GM19397 (cell line): Measurements from ENCODE around the gene DCTN4.
A peak's percentile ranks its signal among the peaks of the same experiment; 100 is the strongest.
"Not testable (repeated sequence)": the region's sequence is repeated elsewhere in the genome, so short reads cannot be mapped to it uniquely, and the experiment has no call there.

ENCODE experiments used
- ATAC-seq: cut with Tn5 transposase; IDR thresholded peaks from one replicate; pipeline ENCODE4 v1.9.1; 2021; ENCODE audit warnings: mild to moderate bottlenecking, moderate library complexity; ENCODE audit not compliant: unreplicated experiment

Gene DCTN4

DNA sequence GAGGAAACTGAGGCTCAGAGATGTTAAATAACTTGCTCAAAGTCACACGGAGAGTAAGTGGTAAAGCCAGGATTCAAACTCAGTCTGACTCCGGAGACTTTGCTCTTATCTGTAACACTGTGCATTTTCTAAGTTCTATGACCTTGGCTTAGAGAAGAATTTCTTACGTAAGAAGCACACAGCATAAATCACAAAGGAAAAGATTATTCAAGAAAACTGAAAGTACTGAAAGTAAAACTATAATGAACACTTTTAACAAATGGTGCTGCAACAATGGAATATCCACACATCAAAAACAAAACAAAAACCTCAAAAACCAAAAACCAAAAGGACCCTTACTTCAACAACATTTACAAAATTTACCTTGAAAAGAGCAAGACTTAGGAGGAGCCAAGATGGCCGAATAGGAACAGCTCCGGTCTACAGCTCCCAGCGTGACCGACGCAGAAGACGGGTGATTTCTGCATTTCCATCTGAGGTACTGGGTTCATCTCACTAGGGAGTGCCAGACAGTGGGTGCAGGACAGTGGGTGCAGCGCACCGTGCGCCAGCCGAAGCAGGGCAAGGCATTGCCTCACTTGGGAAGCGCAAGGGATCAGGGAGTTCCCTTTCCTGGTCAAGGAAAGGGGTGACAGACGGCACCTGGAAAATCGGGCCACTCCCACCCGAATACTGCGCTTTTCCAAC is 16.2 kb downstream of the DCTN4 start:
- not testable (repeated sequence) for ATAC-seq

- ATAC-seq, result no peak
Measured at GRCh38 chr5:150740992-150741391, 17.8 kb downstream of the DCTN4 start.

- ATAC-seq, result no peak
Measured at GRCh38 chr5:150738862-150739261, 20.0 kb downstream of the DCTN4 start.

DNA sequence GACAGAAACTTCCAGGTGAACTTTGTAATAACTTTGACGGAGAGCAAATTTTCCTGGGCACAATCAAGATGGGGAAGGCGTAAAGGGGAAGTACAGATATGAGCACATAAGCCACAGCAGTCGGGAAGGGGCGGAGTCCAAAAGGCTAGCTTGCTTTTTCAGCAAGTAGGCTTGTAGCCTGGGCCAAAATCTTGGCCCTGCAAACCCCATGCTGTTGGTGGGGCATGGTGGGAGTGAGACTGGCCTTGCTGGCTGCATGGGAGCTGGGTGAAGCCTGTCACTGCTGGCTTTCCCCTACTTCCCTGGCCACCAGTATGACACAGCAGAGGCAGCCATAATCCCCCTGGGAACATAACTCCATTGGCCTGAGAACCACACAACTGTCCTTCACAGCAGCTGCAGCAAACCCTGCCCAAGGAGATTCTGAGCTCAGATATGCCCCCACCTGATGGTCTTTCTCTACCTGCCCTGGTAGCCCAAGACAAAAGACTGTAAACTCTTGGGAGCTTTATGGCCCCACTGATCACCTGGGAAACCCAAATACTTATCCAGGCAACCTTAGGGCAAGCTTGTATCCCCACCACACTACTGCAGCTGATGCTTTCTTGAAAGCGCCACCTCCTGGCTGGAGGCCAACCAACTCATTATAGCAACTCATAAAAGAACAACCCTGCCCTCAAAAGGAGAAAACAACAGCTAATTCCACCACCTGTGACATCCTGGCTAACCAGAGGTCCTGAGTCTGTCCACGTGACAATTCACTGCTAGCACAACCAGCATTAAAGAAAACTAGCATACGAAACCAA is 24.0 kb downstream of the DCTN4 start:
- ATAC-seq, result peak; percentile 72

GRCh38 chr5:150731669-150732242 is 27.1 kb downstream of the DCTN4 start:
- ATAC-seq, result no peak

DNA sequence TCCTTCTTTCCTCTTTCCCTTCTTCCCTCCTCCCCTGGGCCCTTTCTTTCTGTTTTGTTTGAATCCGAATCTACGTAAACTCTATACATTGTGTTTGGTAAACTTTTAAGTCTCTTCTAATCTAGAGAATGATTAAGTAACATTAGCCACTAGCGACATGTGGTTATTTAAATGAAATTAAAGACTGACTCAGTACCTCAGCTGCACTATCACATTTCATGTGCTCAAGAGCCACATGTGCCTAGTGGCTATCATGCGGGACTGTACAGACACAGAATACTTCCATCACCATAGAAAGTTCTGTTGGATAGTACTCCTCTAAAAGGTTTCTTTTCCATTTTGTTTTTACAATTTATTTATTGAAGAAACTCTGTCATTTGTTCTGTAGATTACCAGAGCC is 29.0 kb downstream of the DCTN4 start:
- ATAC-seq, result no peak

- ATAC-seq, result no peak
Measured at GRCh38 chr5:150723845-150724244, 35.0 kb downstream of the DCTN4 start.

GRCh38 chr5:150710165-150710564 is 48.7 kb downstream of the DCTN4 start:
- no peak for ATAC-seq

- no peak for ATAC-seq
Measured at GRCh38 chr5:150706776-150707390, 51.9 kb downstream of the DCTN4 start.

DNA sequence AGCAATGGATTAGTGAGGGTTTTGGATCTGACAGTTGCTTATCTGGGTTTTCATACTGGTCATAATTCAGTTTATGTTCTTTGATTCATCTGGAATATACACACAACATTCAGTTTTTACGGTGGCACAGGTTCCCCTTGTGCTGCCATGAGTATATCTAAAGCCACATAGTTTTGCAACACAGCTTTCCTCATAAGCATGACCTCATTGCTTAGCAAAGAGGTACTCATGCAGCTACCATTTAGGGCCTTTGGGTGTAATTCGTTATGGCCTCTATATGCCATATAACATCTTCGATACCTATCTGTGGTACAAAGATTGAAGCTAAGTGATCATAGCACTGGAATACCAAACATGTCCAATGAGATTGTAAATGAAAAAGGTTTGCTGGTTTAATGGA is 55.1 kb downstream of the DCTN4 start:
- no peak for ATAC-seq

GRCh38 chr5:150700594-150701377 is 58.0 kb downstream of the DCTN4 start, which contains the start of gene RBM22:
Gene RBM22 (minus strand): TSS chr5:150701062. CDS start chr5:150700985, 77 bp downstream.
- ATAC-seq, result peak; percentile 97

DNA sequence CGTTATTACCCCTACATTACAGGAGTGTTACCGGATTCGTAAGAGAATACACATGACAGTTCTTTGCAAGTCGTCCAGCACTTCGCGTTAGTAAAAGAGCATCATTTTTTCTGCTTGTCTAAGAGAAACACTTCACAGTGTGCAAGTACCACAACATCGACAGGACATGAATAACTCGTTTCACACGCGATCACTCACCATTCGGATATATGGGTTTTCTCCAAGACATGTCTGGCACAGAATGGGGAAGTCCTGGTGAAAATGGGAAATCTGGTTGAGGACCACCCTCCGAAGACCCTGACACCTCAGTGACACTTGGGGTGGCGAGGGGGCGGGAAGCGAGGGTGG is 58.6 kb downstream of the DCTN4 start:
- no peak for ATAC-seq

- no peak for ATAC-seq
Measured at GRCh38 chr5:150694612-150695011, 64.2 kb downstream of the DCTN4 start.

DNA sequence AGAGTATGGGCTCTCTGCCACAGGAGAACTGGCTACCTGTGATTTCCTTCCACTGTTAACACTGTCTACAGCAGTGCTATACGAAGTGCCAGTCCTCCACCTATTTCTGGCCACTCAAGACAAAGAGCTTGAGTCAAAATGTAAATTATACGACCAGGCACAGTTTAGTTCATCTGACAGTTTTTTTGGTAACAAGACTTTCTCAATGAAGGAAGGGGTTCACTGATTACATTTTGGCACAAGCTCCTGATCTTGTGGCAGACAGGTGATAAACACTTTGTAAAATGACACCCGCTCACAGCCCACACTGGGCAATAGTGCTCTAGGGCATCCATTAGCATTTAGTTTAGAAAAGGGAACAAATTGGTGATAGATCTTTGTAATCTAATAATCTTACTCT is 66.5 kb downstream of the DCTN4 start:
- ATAC-seq, result no peak

GRCh38 chr5:150690760-150691159 is 68.1 kb downstream of the DCTN4 start:
- no peak for ATAC-seq

DNA sequence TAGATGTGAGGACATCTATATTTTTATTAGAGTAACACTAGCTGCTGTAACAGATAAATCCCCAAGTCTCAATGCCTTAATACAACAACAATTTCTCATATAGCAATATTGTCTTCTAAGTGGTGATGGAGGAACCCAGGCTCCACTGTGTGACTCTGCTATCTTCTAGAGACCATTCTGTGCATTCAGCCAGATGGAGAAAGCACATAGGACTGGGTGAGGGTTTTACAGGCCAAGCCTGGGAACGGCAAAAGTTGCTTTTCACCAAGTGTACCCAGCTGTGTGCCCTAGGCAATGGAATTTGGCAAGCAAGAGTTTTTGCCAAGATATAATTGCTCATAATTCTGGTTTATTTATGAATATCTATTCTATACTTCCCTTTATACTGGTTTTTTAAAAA is 69.7 kb downstream of the DCTN4 start:
- no peak for ATAC-seq

DNA sequence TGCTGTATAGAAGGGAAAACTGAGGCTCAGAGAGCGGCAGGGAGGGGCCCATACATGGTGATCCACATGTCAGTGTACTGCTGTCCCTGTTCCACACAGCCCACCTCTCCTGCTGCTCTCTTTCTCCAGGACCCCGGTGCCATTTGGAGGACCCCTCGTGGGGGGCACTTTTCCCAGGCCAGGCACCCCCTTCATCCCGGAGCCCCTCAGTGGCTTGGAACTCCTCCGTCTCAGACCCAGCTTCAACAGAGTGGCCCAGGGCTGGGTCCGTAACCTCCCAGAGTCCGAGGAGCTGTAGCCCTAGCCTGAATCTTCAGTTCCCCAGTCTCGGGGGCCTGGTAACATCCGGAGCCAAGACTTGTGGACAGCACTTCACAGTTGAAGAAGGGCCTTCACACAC is 82.2 kb downstream of the DCTN4 start:
- ATAC-seq, result no peak

GRCh38 chr5:150675069-150675468 is 83.7 kb downstream of the DCTN4 start:
- no peak for ATAC-seq

DNA sequence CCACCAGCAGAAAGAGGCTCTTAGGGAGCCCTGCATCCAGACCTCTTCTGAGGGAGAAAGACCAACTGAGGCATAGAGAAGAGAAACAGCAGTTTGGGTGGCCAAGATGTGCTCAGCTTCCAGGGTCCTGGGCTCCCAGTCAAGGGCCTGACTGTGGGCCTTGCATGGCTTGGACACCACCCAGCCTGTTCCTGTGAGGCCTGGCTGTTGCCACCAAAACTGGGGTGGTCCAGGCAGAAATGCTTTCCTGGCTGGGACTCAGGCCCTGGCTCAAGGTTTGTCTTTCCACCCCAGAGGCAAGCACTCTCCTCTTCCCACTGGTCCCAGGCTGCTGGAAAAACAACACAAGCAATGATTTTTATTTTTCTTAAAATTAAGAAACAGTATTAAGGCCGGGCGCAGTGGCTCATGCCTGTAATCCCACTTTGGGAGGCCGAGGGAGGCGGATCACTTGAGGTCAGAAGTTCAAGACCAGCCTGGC is 84.4 kb downstream of the DCTN4 start:
- ATAC-seq, result no peak

GRCh38 chr5:150672884-150673275 is 85.9 kb downstream of the DCTN4 start:
- ATAC-seq, result no peak
